ENCODE results near the gene CLRN1.

- no peak for TF ChIP-seq CTCF (IDR thresholded peaks at IDR 0.05)
- no peak for TF ChIP-seq POLR2A (IDR thresholded peaks at IDR 0.05)
- no peak for TF ChIP-seq EP300 (IDR thresholded peaks at IDR 0.05)
Measured at GRCh38 chr3:150899141-150899540, 73.4 kb downstream of the CLRN1 start.

Measured in sigmoid colon (tissue), 4 donors.